SU-DHL-6 (cell line): ENCODE measurements around the gene NEK6.

Source experiments
- H2AFZ ChIP-seq: fragments of 200-600 bp; sonication (generic); 2 replicates; pipeline ENCODE4 v1.6.1; 2014; ENCODE audit warnings: low read depth, mild to moderate bottlenecking, moderate library complexity, mixed read lengths, antibody characterized with exemption, low read length; ENCODE audit not compliant: severe bottlenecking
- H3F3A ChIP-seq: fragments of 200-600 bp; shearing (Covaris generic); 2 replicates; pipeline ENCODE4 v1.6.0; 2016; ENCODE audit warnings: antibody characterized with exemption, mild to moderate bottlenecking; ENCODE audit not compliant: insufficient read depth
- H3K27ac ChIP-seq: fragments of 200-600 bp; sonication (generic); 2 replicates; pipeline ENCODE4 v1.5.1; 2016; ENCODE audit warnings: low read depth, mild to moderate bottlenecking, low read length, moderate library complexity, mixed read lengths
- H3K27me3 ChIP-seq: fragments of 200-600 bp; sonication (generic), shearing (Covaris generic); 2 replicates; pipeline ENCODE4 v1.6.0; 2014; ENCODE audit warnings: mild to moderate bottlenecking, low read length
- H3K36me3 ChIP-seq: fragments of 200-600 bp; sonication (generic); 2 replicates; pipeline ENCODE4 v1.6.1; 2014; ENCODE audit warnings: mild to moderate bottlenecking, low read length, mixed read lengths
- H3K4me2 ChIP-seq: fragments of 300-600, 200-600 bp; shearing (Covaris generic), sonication (generic); 2 replicates; pipeline ENCODE4 v1.6.0; 2014; ENCODE audit warnings: low read length, low read depth, mild to moderate bottlenecking; ENCODE audit not compliant: poor library complexity, severe bottlenecking
- H3K4me3 ChIP-seq: fragments of 200-600 bp; sonication (generic); 2 replicates; pipeline ENCODE4 v1.5.1; 2014; ENCODE audit warnings: antibody characterized with exemption, low read length, mild to moderate bottlenecking, mixed read lengths; ENCODE audit not compliant: insufficient read depth, poor library complexity, severe bottlenecking
- H3K79me2 ChIP-seq: fragments of 200-600 bp; sonication (generic); 2 replicates; pipeline ENCODE4 v1.6.1; 2014; ENCODE audit warnings: mild to moderate bottlenecking, low read length, moderate library complexity; ENCODE audit not compliant: insufficient read depth
- H3K9ac ChIP-seq: fragments of 200-600 bp; sonication (generic); 2 replicates; pipeline ENCODE4 v1.7.0; 2014; ENCODE audit warnings: mild to moderate bottlenecking, low read length
- H3K9me2 ChIP-seq: fragments of 200-600 bp; sonication (generic); replicated peaks from 2 replicates; pipeline ENCODE4 v1.6.1; 2014; ENCODE audit warnings: low read length; ENCODE audit not compliant: insufficient read depth
- H3K9me3 ChIP-seq: fragments of 200-600 bp; sonication (generic); 2 replicates; pipeline ENCODE4 v1.6.1; 2014; ENCODE audit warnings: low read length, mixed read lengths; ENCODE audit not compliant: insufficient read depth
- H4K20me1 ChIP-seq: fragments of 200-600 bp; sonication (generic); 2 replicates; pipeline ENCODE4 v1.6.1; 2014; ENCODE audit warnings: low read depth, mild to moderate bottlenecking, antibody characterized with exemption, low read length, moderate library complexity, mixed read lengths
- EZH2phosphoT487 ChIP-seq: fragments of 200-600 bp; sonication (generic), shearing (Covaris generic); conservative IDR thresholded peaks from 2 replicates; pipeline ENCODE4 v1.6.1; 2018; ENCODE audit warnings: mild to moderate bottlenecking, antibody characterized with exemption, low read length, moderate library complexity, mixed read lengths
- TF ChIP-seq, protein P1 (sequence below): fragments of 200-600 bp; sonication (generic); IDR thresholded peaks from one replicate; pipeline ENCODE4 v1.5.1; 2017; ENCODE audit warnings: antibody characterized with exemption, mild to moderate bottlenecking, low read length, moderate library complexity; ENCODE audit not compliant: insufficient read depth, poor library complexity, severe bottlenecking

Gene NEK6

DNA sequence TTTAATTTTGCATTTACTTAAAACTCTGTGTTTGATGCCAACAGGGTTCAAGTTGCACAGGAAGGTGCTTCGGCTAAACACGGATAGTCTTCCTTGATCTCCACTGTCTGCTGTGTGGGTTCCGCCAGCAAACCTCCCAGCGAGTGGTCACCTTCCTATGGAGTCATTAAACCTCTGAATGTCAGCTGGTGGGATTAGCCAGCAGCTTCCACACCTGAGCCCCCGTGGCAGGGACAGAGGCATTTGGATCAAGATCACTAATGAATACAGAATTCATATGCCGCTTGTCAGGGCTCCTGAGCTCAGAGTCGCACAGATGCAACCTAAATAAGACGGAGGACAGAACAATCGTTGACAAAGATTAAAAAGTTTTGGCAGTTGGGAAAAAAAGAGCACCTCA, 118.0 kb downstream of the NEK6 start:
- peaks cover 10% of the 10 kb centered on the region; the same call in 1 of the 2 replicates for H3K79me2 ChIP-seq

DNA sequence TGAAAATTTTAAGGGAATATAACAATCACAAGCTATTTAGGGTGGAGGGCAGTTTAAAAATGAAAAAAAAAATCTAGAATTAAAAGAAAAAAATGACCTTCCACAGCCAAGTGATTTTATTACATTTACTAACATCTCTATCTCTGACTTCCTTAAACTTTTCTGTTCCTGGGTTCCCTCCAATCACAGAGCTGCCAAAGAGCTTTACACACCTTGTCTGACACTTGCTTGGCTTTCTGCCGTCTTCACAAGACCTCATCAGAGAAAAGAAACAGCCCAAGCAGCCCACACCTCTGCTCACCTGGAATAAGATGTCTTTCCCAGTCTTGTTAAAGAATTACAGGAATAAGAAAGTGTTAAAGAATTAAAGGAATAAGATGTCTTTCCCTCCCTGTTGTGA, 118.6 kb downstream of the NEK6 start:
- 0 out of 2 replicates have a peak, but pooled peaks cover 3% of the 10 kb centered on the region for H3K36me3 ChIP-seq
- H4K20me1 ChIP-seq = no peaks in the 10 kb centered on the region
- no peak overlapping the region for H3K4me2 ChIP-seq
- H3K79me2 ChIP-seq = peaks cover 8% of the 10 kb centered on the region; the same call in 1 of the 2 replicates
- H3F3A ChIP-seq = no peaks in the 10 kb centered on the region; the same call in 1 of the 2 replicates
- no peak overlapping the region for H3K27ac ChIP-seq
- H3K4me3 ChIP-seq = no peak overlapping the region
- H2AFZ ChIP-seq = no peak overlapping the region
- H3K9ac ChIP-seq = no peak overlapping the region
- H3K27me3 ChIP-seq = no peaks in the 10 kb centered on the region
- H3K9me2 ChIP-seq = no peaks in the 10 kb centered on the region
- no peak for TF ChIP-seq EZH2phosphoT487
- TF ChIP-seq, protein P1, sequence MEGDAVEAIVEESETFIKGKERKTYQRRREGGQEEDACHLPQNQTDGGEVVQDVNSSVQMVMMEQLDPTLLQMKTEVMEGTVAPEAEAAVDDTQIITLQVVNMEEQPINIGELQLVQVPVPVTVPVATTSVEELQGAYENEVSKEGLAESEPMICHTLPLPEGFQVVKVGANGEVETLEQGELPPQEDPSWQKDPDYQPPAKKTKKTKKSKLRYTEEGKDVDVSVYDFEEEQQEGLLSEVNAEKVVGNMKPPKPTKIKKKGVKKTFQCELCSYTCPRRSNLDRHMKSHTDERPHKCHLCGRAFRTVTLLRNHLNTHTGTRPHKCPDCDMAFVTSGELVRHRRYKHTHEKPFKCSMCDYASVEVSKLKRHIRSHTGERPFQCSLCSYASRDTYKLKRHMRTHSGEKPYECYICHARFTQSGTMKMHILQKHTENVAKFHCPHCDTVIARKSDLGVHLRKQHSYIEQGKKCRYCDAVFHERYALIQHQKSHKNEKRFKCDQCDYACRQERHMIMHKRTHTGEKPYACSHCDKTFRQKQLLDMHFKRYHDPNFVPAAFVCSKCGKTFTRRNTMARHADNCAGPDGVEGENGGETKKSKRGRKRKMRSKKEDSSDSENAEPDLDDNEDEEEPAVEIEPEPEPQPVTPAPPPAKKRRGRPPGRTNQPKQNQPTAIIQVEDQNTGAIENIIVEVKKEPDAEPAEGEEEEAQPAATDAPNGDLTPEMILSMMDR = no peak
- peaks cover 4% of the 10 kb centered on the region; the same call in 1 of the 2 replicates for H3K9me3 ChIP-seq

More for the DNA sequence above, 118.0 kb downstream of the NEK6 start:
- Histone ChIP-seq H2AFZ (no peak overlapping the region), H3F3A (no peaks in the 10 kb centered on the region; the same call in 1 of the 2 replicates), H4K20me1 (no peaks in the 10 kb centered on the region), H3K27me3 (no peaks in the 10 kb centered on the region), H3K4me2 (no peak overlapping the region), H3K9me2 (no peaks in the 10 kb centered on the region), H3K9ac (no peak overlapping the region), H3K4me3 (no peak overlapping the region), H3K27ac (no peak overlapping the region), H3K36me3 (0 out of 2 replicates have a peak, but pooled peaks cover 3% of the 10 kb centered on the region), H3K9me3 (peaks cover 4% of the 10 kb centered on the region; the same call in 1 of the 2 replicates)
- TF ChIP-seq EZH2phosphoT487 = no peak
- TF ChIP-seq, protein P1 = no peak

DNA sequence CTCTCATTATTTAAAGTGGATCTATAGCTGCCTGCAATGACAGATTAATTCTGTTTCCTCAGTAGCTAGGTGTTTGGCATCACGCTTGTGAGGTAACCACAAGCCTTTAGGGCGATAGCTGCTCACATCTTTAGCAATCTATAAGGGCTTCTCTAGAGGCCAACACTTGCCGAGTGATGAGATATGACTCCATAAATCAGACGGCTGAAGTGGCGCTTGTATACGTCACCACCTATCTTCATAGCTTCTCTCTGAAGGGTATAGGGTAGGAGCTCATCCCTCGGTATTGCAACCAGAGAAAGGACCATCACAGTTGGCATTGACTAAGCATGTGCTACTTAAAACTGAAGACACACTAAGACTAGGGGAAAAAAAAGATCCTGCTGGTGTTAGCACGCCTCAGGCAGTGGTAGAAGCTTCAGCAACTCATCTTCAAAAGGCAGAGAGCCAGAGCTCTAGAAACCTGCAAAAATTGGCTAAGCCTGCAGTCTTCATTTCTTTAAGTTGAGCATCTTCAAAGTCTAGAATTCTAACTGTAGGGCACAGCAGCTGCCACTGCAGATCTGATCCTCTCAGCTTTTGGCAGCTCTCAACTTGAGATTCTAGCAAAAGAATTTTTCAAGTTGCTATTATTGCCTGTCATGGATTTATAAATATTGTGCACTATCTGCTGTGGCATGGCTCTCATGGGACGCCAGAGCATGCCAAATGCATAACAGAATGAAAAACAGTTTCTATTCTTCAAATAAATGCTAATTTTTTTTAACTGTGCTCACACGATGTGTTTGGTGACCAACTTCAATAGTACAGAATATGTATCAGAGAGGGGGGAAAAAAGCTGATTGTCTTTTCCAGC, 120.0 kb downstream of the NEK6 start:
- Histone ChIP-seq H3K9ac (no peak overlapping the region), H3K9me2 (no peaks in the 10 kb centered on the region), H4K20me1 (no peaks in the 10 kb centered on the region), H3K4me2 (no peak overlapping the region), H3K4me3 (no peak overlapping the region), H3F3A (no peaks in the 10 kb centered on the region), H3K9me3 (peaks cover 4% of the 10 kb centered on the region; the same call in 1 of the 2 replicates), H3K27me3 (no peaks in the 10 kb centered on the region), H3K27ac (no peak overlapping the region), H3K36me3 (0 out of 2 replicates have a peak, but pooled peaks cover 3% of the 10 kb centered on the region), H3K79me2 (no peaks in the 10 kb centered on the region; the same call in 1 of the 2 replicates), H2AFZ (no peak overlapping the region)
- TF ChIP-seq EZH2phosphoT487 = no peak
- TF ChIP-seq, protein P1 = no peak
